B cell (primary cell): ENCODE data around the gene CLASP1. TPM values are rescaled to one million over a fixed set of nuclear protein-coding genes. Genes with fewer than 3 reads are reported as not detected.

Experiments used
- ATAC-seq: fragments of 200-7000 bp; cut with Tn5 transposase; one replicate; pipeline ENCODE4 v1.10.0; 2021; ENCODE audit warnings: low read depth, mild to moderate bottlenecking, moderate number of reproducible peaks, moderate library complexity
- CTCF ChIA-PET: fragments of 350-600 bp; sonication (Branson Sonifier 250); formaldehyde crosslinking; loops from one replicate; lab custom pipeline; 2021; ENCODE audit warnings: antibody characterized with exemption, inconsistent platforms; lab: Charles Lee
- POLR2A ChIA-PET: fragments of 350-600 bp; sonication (Branson Sonifier 250); formaldehyde crosslinking; loops from one replicate; lab custom pipeline; 2021; ENCODE audit warnings: antibody characterized with exemption; lab: Charles Lee
- DNase-seq: peaks from one replicate; pipeline ENCODE4 v3.0.0; 2013
- H2AFZ ChIP-seq: 2 replicates; pipeline ENCODE4 v1.6.1; 2012; ENCODE audit warnings: mild to moderate bottlenecking, low read depth, low read length; ENCODE audit not compliant: insufficient read depth, poor library complexity, severe bottlenecking
- H3K27ac ChIP-seq, 2 donors: 1 replicate in 1 of 2; 2 replicates in 1 of 2; pipeline ENCODE4 v1.5.1; 2012 to 2013; ENCODE audit warnings: low read length in 2 of 2, mild to moderate bottlenecking in 2 of 2, moderate library complexity in 1 of 2
- H3K27me3 ChIP-seq, 4 experiments: fragments of 200-600 bp in 1 of 4; sonication (generic) in 1 of 4; replicated peaks in 1 of 4; 1 replicate in 2 of 4; 2 replicates in 2 of 4; pipeline versions ENCODE4 v1.6.1 to v1.7.0; 2013 to 2016; ENCODE audit warnings: low read length in 3 of 4, mild to moderate bottlenecking in 2 of 4, mixed read lengths in 1 of 4, moderate library complexity in 1 of 4; ENCODE audit not compliant: insufficient read depth in 4 of 4, control insufficient read depth in 3 of 4; ENCODE audit errors: control extremely low read depth in 1 of 4
- H3K36me3 ChIP-seq, 2 experiments: replicated peaks in 1 of 2; 1 replicate in 1 of 2; 2 replicates in 1 of 2; pipeline versions ENCODE4 v1.6.1 to v1.7.1; 2013; ENCODE audit warnings: low read length in 1 of 2; ENCODE audit not compliant: insufficient read depth in 2 of 2, control insufficient read depth in 1 of 2; ENCODE audit errors: control extremely low read depth in 1 of 2, extremely low read depth in 1 of 2
- H3K4me1 ChIP-seq, 2 donors: fragments of 200-600 bp in 1 of 2; sonication (generic) in 1 of 2; 1 replicate in 1 of 2; 2 replicates in 1 of 2; pipeline versions ENCODE4 v1.5.1 to v1.6.1; 2013 to 2017; ENCODE audit warnings: low read length in 2 of 2; ENCODE audit not compliant: control insufficient read depth in 2 of 2, insufficient read depth in 2 of 2
- H3K4me2 ChIP-seq: replicated peaks from 2 replicates; pipeline ENCODE3; 2012; ENCODE audit warnings: mild to moderate bottlenecking, low read depth, low read length; ENCODE audit not compliant: poor library complexity, severe bottlenecking
- H3K4me3 ChIP-seq, 5 experiments: fragments of 200-600 bp in 1 of 5; sonication (generic) in 1 of 5; 1 replicate in 3 of 5; 2 replicates in 2 of 5; pipeline versions ENCODE4 v1.5.1 to v1.7.0; 2011 to 2016; ENCODE audit warnings: low read length in 4 of 5, mild to moderate bottlenecking in 4 of 5, low read depth in 2 of 5, control low read depth in 1 of 5, moderate library complexity in 1 of 5; ENCODE audit not compliant: insufficient read depth in 1 of 5; ENCODE audit errors: control extremely low read depth in 1 of 5, extremely low read depth in 1 of 5
- H3K79me2 ChIP-seq: fragments of 200-600 bp; sonication (generic); one replicate; pipeline ENCODE4 v1.6.0; 2016; ENCODE audit warnings: low read length; ENCODE audit not compliant: control insufficient read depth, insufficient read depth
- H3K9ac ChIP-seq: fragments of 200-600 bp; sonication (generic); 2 replicates; pipeline ENCODE4 v1.6.1; 2017; ENCODE audit warnings: mild to moderate bottlenecking, low read length, moderate library complexity
- H3K9me3 ChIP-seq, 3 donors: one replicate each; pipeline versions ENCODE4 v1.6.1 to v1.7.1; 2013; ENCODE audit warnings: low read length in 2 of 3; ENCODE audit not compliant: control insufficient read depth in 2 of 3, insufficient read depth in 1 of 3; ENCODE audit errors: control extremely low read depth in 1 of 3
- H4K20me1 ChIP-seq: 2 replicates; pipeline ENCODE4 v1.6.0; 2012; ENCODE audit warnings: mild to moderate bottlenecking, low read length; ENCODE audit not compliant: insufficient read depth, control insufficient read depth, poor library complexity, severe bottlenecking
- H3K27ac Mint-ChIP-seq: one replicate; pipeline ENCODE4 v1.8.0; 2021; ENCODE audit warnings: mixed read lengths
- H3K27me3 Mint-ChIP-seq: one replicate; pipeline ENCODE4 v1.8.0; 2021; ENCODE audit warnings: mixed read lengths
- H3K4me1 Mint-ChIP-seq: one replicate; pipeline ENCODE4 v1.8.0; 2021; ENCODE audit warnings: mixed read lengths
- H3K4me3 Mint-ChIP-seq: one replicate; pipeline ENCODE4 v1.8.0; 2021; ENCODE audit warnings: mixed read lengths
- H3K9me3 Mint-ChIP-seq: one replicate; pipeline ENCODE4 v1.8.0; 2022; ENCODE audit warnings: mixed read lengths; ENCODE audit not compliant: insufficient read depth
- EZH2 ChIP-seq: IDR thresholded peaks from 2 replicates; pipeline ENCODE4 v1.6.1; 2012; ENCODE audit warnings: borderline replicate concordance, low read depth, mild to moderate bottlenecking, moderate library complexity, low read length; ENCODE audit not compliant: insufficient read depth, poor library complexity, severe bottlenecking
- WGBS: methylation state at CpG from one replicate; pipeline ENCODE4 v1.1.5; 2013; ENCODE audit warnings: missing lambda C conversion rate; ENCODE audit not compliant: insufficient coverage; 5-methylcytosine and 5-hydroxymethylcytosine counted together
- intact Hi-C: fragments of 100-400 bp; cut with micrococcal nuclease; formaldehyde crosslinking; loops from one replicate; pipeline ENCODE4 v1.10.0; 2022
- polyA plus RNA-seq: library from polyadenylated mRNA; depleted of rRNA; stranded (reverse); fragments of >200 nt; gene quantifications from 2 replicates; pipeline ENCODE4 v1.2.3, GENCODE V29; 2012
- total RNA-seq, 2 donors: library from RNA; stranded (reverse); fragments of 120-200 nt in 1 of 2; gene quantifications; 1 replicate in 1 of 2; 2 replicates in 1 of 2; pipeline versions ENCODE4 v1.2.3 to v1.2.4, GENCODE V29; 2013 to 2022
- TF ChIP-seq, protein P1 (sequence below): fragments of 200-600 bp; IDR thresholded peaks from one replicate; pipeline ENCODE4 v1.8.0; 2022; ENCODE audit warnings: antibody characterized with exemption, mild to moderate bottlenecking

Gene CLASP1
- total and polyA plus RNA-seq, 2 donors (not counting 1 experiment from before 2014, with no cell fraction given), result 8.7 to 88.0 TPM

DNA sequence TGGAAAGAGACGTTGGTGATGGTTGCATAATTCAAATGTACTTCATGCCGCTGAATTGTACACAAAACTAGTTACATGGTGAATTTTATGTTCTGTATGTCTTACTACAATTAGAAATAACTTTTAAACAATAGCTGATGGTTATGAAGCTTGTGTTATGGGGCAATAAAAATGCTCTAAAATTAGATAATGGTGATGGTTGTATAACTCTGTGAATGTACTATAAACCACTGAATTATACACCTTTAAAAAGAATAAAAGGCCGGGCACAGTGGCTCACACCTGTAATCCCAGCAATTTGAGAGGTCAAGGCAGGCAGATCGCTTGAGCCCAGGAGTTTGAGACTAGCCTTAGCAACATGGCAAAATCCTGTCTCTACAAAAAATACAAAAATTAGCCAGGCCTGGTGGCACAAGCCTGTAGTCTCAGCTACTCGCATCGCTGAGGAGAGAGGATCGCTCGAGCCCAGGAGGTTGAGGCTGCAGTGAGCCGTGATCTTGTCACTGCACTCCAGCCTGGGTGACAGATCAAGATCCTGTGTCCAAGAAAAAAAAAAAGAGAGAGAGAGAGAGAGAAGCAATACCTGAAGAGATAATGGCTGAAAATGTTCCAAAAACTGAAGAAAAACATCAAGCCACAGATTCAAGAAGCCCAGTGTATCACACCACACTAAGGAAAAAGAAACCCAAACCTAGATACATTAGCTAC is 112.3 kb downstream of the CLASP1 start:
- H3K27ac Mint-ChIP-seq, result peak overlapping the region; percentile 22
- H3K27ac ChIP-seq, result no peak overlapping the region

DNA sequence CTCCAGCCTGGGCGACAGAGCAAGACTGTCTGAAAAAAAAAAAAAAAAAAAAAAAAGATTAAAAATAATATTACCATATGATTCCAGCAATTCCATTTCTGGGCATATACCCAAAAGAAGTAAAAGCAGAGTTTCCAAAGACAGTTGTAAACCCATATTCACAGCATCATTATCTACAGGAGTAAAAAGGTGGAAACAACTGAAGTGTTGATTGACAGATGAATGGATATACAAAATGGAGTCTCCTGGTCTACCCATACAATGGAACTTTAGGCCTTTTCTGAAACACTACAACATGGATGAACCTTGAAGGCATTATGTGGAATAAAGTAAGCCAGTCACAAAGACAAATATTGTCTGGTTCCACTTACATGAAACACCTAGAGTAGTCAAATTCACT is 112.9 kb downstream of the CLASP1 start:
- DNase-seq, result no peak
- H3K4me1 ChIP-seq, result peaks cover 8% of the 10 kb centered on the region in 2 donors
- intact Hi-C loops, result no loop called here
- H3K4me3 ChIP-seq, result no peak overlapping the region
- H3K4me2 ChIP-seq, result no peak overlapping the region
- peak overlapping the region; percentile 22 for H3K27ac Mint-ChIP-seq
- H3K27ac ChIP-seq, result no peak overlapping the region
- peaks cover 36% of the 10 kb centered on the region for H3K4me1 Mint-ChIP-seq
- CTCF ChIA-PET, result no interaction called here
- POLR2A ChIA-PET, result no interaction called here
- no peak for ATAC-seq
- no peaks in the 10 kb centered on the region for H3K36me3 ChIP-seq
- no peaks in the 10 kb centered on the region for H3K9me3 ChIP-seq
- TF ChIP-seq, protein P1, sequence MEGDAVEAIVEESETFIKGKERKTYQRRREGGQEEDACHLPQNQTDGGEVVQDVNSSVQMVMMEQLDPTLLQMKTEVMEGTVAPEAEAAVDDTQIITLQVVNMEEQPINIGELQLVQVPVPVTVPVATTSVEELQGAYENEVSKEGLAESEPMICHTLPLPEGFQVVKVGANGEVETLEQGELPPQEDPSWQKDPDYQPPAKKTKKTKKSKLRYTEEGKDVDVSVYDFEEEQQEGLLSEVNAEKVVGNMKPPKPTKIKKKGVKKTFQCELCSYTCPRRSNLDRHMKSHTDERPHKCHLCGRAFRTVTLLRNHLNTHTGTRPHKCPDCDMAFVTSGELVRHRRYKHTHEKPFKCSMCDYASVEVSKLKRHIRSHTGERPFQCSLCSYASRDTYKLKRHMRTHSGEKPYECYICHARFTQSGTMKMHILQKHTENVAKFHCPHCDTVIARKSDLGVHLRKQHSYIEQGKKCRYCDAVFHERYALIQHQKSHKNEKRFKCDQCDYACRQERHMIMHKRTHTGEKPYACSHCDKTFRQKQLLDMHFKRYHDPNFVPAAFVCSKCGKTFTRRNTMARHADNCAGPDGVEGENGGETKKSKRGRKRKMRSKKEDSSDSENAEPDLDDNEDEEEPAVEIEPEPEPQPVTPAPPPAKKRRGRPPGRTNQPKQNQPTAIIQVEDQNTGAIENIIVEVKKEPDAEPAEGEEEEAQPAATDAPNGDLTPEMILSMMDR, result no peak
- no peak for TF ChIP-seq EZH2
- H3K9ac ChIP-seq, result no peak overlapping the region
- no peak overlapping the region for H2AFZ ChIP-seq
- H4K20me1 ChIP-seq, result peaks cover 12% of the 10 kb centered on the region
- H3K79me2 ChIP-seq, result peaks cover 63% of the 10 kb centered on the region
- WGBS, result no CpG with 5 or more reads among the region's 1 CpG
- H3K27me3 Mint-ChIP-seq, result no peaks in the 10 kb centered on the region
- H3K9me3 Mint-ChIP-seq, result no peaks in the 10 kb centered on the region
- H3K27me3 ChIP-seq, result no peaks in the 10 kb centered on the region
- no peak overlapping the region for H3K4me3 Mint-ChIP-seq

More for the DNA sequence above, 112.3 kb downstream of the CLASP1 start:
- H3K4me3 ChIP-seq, result no peak overlapping the region
- no peak overlapping the region for H3K9ac ChIP-seq
- no peak for ATAC-seq
- peaks cover 64% of the 10 kb centered on the region for H3K79me2 ChIP-seq
- TF ChIP-seq EZH2, result no peak
- TF ChIP-seq, protein P1, result no peak
- peaks cover 4 to 8% of the 10 kb centered on the region in 2 donors for H3K4me1 ChIP-seq
- no peak overlapping the region for H3K4me2 ChIP-seq
- intact Hi-C loops, result no loop called here
- Mint-ChIP-seq H3K9me3 (no peaks in the 10 kb centered on the region), H3K4me1 (peaks cover 33% of the 10 kb centered on the region), H3K27me3 (no peaks in the 10 kb centered on the region), H3K4me3 (no peak overlapping the region)
- H4K20me1 ChIP-seq, result peaks cover 12% of the 10 kb centered on the region
- WGBS, result 98% methylated on average over 7 of the region's 9 CpGs
- DNase-seq, result no peak
- H2AFZ ChIP-seq, result no peak overlapping the region
- POLR2A ChIA-PET, result no interaction called here
- CTCF ChIA-PET, result interaction anchor here (0.6 to 0.7 kb wide), 2 partner anchors 20 to 89 kb away, joined by 3 to 5 read pairs; no protein-coding TSS in a partner anchor
- H3K36me3 ChIP-seq, result no peaks in the 10 kb centered on the region
- no peaks in the 10 kb centered on the region for H3K27me3 ChIP-seq
- no peaks in the 10 kb centered on the region for H3K9me3 ChIP-seq
